Esophagus squamous epithelium (tissue), 5 donors: ENCODE measurements around the gene RER1. TPM values are rescaled to one million over a fixed set of nuclear protein-coding genes. Genes with fewer than 3 reads are reported as not detected.
A peak's percentile ranks its signal among the peaks of the same experiment; 100 is the strongest.

Experiments used
- DNase-seq: peaks from one replicate; lab custom pipeline; 2025; lab: John Stamatoyannopoulos, UW
- H3K27ac ChIP-seq, 4 donors: fragments of 200-600 bp; sonication (generic); one replicate each; pipeline ENCODE4 v1.5.1; 2016 to 2019; ENCODE audit warnings: mild to moderate bottlenecking in 1 of 4
- H3K27me3 ChIP-seq, 4 donors: fragments of 200-600 bp; sonication (generic); 1 replicate in 3 of 4; 2 replicates in 1 of 4; pipeline versions ENCODE4 v1.5.1 to v1.6.0; 2017 to 2021; ENCODE audit warnings: antibody characterized with exemption in 1 of 4
- H3K36me3 ChIP-seq, 3 donors: fragments of 200-600 bp; sonication (generic); one replicate each; pipeline ENCODE4 v1.5.1; 2016 to 2019
- H3K4me1 ChIP-seq, 3 donors: fragments of 200-600 bp; sonication (generic); one replicate each; pipeline ENCODE4 v1.5.1; 2017 to 2019
- H3K4me3 ChIP-seq, 4 donors: fragments of 200-600 bp; sonication (generic); 1 replicate in 3 of 4; 2 replicates in 1 of 4; pipeline ENCODE4 v1.5.1; 2016 to 2019; ENCODE audit warnings: mild to moderate bottlenecking in 2 of 4, moderate library complexity in 1 of 4
- H3K9me3 ChIP-seq, 3 donors: fragments of 200-600 bp; sonication (generic); one replicate each; pipeline ENCODE4 v1.5.1; 2016 to 2019
- CTCF ChIP-seq, 6 experiments: fragments of 450-650 bp in 4 of 6; fragments of 200-600 bp in 2 of 6; sonication (generic) in 2 of 6; IDR thresholded peaks; one replicate each; pipeline ENCODE4 v1.5.1; 2016 to 2019; ENCODE audit warnings: antibody characterized with exemption in 6 of 6, mild to moderate bottlenecking in 4 of 6, moderate library complexity in 4 of 6
- POLR2A ChIP-seq, 4 donors: fragments of 450-650 bp; IDR thresholded peaks; one replicate each; pipeline ENCODE4 v1.6.1; 2017; ENCODE audit warnings: antibody characterized with exemption in 4 of 4, mild to moderate bottlenecking in 4 of 4, moderate library complexity in 3 of 4
- WGBS, 2 donors: methylation state at CpG; one replicate each; pipeline ENCODE4 v1.1.5; 2018; 5-methylcytosine and 5-hydroxymethylcytosine counted together
- intact Hi-C: fragments of 100-400 bp; cut with DNase I; formaldehyde crosslinking; loops from one replicate; pipeline ENCODE4 v1.15.0; 2022
- total RNA-seq, 4 donors: library from RNA; depleted of rRNA; stranded (reverse); fragments of >200 nt; gene quantifications; one replicate each; pipeline ENCODE4 v1.1.0, GENCODE V29; 2016
- donor health status: DM: yes; HTN: yes; CAD: no.

RER1 gene
- total RNA-seq, 4 donors from 2014 or later = 63.3 to 136 (median 75.7) TPM

- TF ChIP-seq CTCF (IDR thresholded peaks at IDR 0.05) (no peak), POLR2A (IDR thresholded peaks at IDR 0.05) (no peak)
- Histone ChIP-seq H3K27me3 (peaks cover 0 to 96% (median 0%) of the 10 kb centered on the region in 4 donors), H3K9me3 (peaks cover 0 to 9% (median 5%) of the 10 kb centered on the region in 3 donors), H3K4me1 (peaks cover 18 to 59% (median 22%) of the 10 kb centered on the region in 3 donors), H3K4me3 (peak overlapping the region in 1 of 4 donors; percentile 41), H3K36me3 (peaks cover 0 to 21% (median 0%) of the 10 kb centered on the region in 3 donors), H3K27ac (peak overlapping the region in 3 of 4 donors; percentile 10 to 52 (median 16))
- no CpG with 5 or more reads among the region's 16 CpGs for WGBS, 2 donors
- DNase-seq = no peak
- intact Hi-C loops = no loop called here
Observed at GRCh38 chr1:2431103-2431502, 39.5 kb downstream of the RER1 start.

- peaks cover 0 to 93% (median 0%) of the 10 kb centered on the region in 4 donors for H3K27me3 ChIP-seq
- peaks cover 0 to 9% (median 5%) of the 10 kb centered on the region in 3 donors for H3K9me3 ChIP-seq
- WGBS, 2 donors = 44 to 61% methylated on average over 4 to 8 of the region's 10 CpGs
- H3K27ac ChIP-seq = peak overlapping the region in 3 of 4 donors; percentile 10 to 31 (median 16)
- no peak for DNase-seq
- TF ChIP-seq POLR2A (IDR thresholded peaks at IDR 0.05) = no peak
- TF ChIP-seq CTCF (IDR thresholded peaks at IDR 0.05) = no peak
- H3K36me3 ChIP-seq = peaks cover 0 to 21% (median 0%) of the 10 kb centered on the region in 3 donors
- peaks cover 18 to 59% (median 22%) of the 10 kb centered on the region in 3 donors for H3K4me1 ChIP-seq
- H3K4me3 ChIP-seq = peak overlapping the region in 1 of 4 donors; percentile 41
- intact Hi-C loops = no loop called here
Observed at GRCh38 chr1:2431518-2431917, 39.9 kb downstream of the RER1 start.

GRCh38 chr1:2432441-2432844 lies 40.8 kb downstream of the RER1 start:
- Histone ChIP-seq H3K36me3 (peaks cover 0 to 21% (median 0%) of the 10 kb centered on the region in 3 donors), H3K4me1 (peaks cover 17 to 54% (median 21%) of the 10 kb centered on the region in 3 donors), H3K27ac (no peak overlapping the region), H3K27me3 (peaks cover 0 to 89% (median 0%) of the 10 kb centered on the region in 4 donors), H3K4me3 (no peak overlapping the region), H3K9me3 (peaks cover 0 to 9% (median 5%) of the 10 kb centered on the region in 3 donors)
- intact Hi-C loops = no loop called here
- no peak for DNase-seq
- 59% methylated on average over 3 of the region's 16 CpGs; no CpG with 5 or more reads in 1 of the 2 donors for WGBS, 2 donors
- TF ChIP-seq POLR2A (IDR thresholded peaks at IDR 0.05) (no peak), CTCF (IDR thresholded peaks at IDR 0.05) (no peak)

GRCh38 chr1:2433196-2433595 lies 41.6 kb downstream of the RER1 start:
- intact Hi-C loops = no loop called here
- no peak overlapping the region for H3K4me3 ChIP-seq
- H3K36me3 ChIP-seq = peaks cover 0 to 21% (median 0%) of the 10 kb centered on the region in 3 donors
- H3K9me3 ChIP-seq = peaks cover 0 to 9% (median 5%) of the 10 kb centered on the region in 3 donors
- peaks cover 11 to 54% (median 14%) of the 10 kb centered on the region in 3 donors for H3K4me1 ChIP-seq
- TF ChIP-seq CTCF (IDR thresholded peaks at IDR 0.05) = no peak
- no peak for TF ChIP-seq POLR2A (IDR thresholded peaks at IDR 0.05)
- DNase-seq = no peak
- WGBS, 2 donors = 94% methylated on average over 11 of the region's 13 CpGs; no CpG with 5 or more reads in 1 of the 2 donors
- no peak overlapping the region for H3K27ac ChIP-seq
- H3K27me3 ChIP-seq = peaks cover 0 to 81% (median 0%) of the 10 kb centered on the region in 4 donors

GRCh38 chr1:2433936-2434655 lies 42.5 kb downstream of the RER1 start:
- no peak for DNase-seq
- peaks cover 0 to 21% (median 0%) of the 10 kb centered on the region in 3 donors for H3K36me3 ChIP-seq
- no peak for TF ChIP-seq CTCF (IDR thresholded peaks at IDR 0.05)
- TF ChIP-seq POLR2A (IDR thresholded peaks at IDR 0.05) = no peak
- intact Hi-C loops = no loop called here
- H3K27me3 ChIP-seq = peaks cover 0 to 81% (median 0%) of the 10 kb centered on the region in 4 donors
- H3K4me1 ChIP-seq = peaks cover 11 to 52% (median 13%) of the 10 kb centered on the region in 3 donors
- H3K9me3 ChIP-seq = peaks cover 0 to 9% (median 5%) of the 10 kb centered on the region in 3 donors
- H3K4me3 ChIP-seq = no peak overlapping the region
- H3K27ac ChIP-seq = no peak overlapping the region
- 88% methylated on average over 6 of the region's 34 CpGs; no CpG with 5 or more reads in 1 of the 2 donors for WGBS, 2 donors
